DMS53 (cell line): ENCODE measurements around the gene WFIKKN1.

Experiments
- DNase-seq: peaks from one replicate; lab custom pipeline; 2025; lab: John Stamatoyannopoulos, UW

Gene WFIKKN1

DNA sequence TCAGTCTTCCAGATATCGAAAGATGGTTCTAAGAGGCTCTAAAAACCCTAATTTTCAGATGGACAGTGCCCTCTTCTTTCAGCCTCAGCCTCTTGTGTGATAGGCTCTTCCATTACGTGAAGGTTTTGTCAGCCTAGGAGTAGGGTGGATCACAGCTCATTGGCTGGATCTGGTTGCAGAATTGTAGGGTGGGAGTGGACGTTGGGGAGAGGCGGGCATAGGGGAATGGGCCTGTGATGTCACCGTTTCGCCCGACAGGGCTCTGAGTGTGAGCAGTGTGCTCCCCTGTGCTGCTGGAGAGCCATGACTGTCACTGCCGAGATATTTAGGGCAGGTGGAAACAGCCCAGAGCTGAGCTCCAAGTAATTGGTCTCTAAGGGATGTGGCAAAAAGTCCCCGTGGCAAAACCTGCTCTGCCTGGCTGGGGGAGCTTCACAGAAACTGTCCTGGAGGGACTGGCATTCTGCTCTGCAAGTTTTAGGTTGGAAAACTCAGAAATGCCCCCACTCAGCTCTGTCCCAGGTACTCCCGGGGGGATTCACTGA, 6.2 kb upstream of the WFIKKN1 start:
- no peak for DNase-seq

DNA sequence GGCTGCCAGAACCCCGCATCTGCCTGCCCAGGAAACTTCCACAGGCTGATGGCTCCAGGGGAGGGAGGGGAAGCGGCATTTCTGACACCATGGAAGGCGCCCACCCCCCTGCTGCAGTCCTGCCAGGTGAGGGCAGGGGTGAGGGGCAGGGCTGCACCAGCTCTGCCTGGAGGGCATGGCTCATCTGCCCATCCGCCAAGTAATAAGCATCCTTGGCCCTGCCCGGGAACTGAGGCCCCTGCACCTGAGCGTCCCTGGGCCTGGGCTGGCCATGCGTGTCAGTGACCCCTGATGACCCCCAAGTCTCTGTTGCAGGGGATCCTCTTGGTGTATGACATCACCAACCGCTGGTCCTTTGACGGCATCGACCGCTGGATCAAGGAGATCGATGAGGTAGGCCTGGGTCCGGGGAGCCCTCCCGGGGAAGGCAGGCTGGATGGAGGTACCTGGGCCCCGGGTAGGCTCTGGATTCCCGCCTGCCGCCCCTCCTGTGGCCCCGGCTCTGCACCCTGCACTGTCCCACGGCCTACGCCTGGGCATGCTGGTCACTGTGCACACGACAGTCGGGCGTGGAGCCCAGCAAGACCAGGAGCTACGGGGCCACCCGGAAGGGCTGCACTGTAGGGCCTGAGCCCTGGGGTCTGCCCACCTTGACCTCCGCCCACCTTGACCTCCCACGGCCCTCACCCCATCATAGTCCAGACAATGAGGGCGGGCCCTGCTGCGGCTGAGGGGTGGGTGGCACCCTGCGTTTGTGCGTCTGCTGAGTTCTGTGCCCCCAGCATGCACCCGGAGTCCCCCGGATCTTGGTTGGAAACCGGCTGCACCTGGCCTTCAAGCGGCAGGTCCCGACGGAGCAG, 5.4 kb upstream of the WFIKKN1 start:
- DNase-seq: no peak

GRCh38 chr16:625977-626765, 4.6 kb upstream of the WFIKKN1 start:
- no peak for DNase-seq

GRCh38 chr16:626787-627453, 3.9 kb upstream of the WFIKKN1 start:
- DNase-seq: peak; percentile 89

DNA sequence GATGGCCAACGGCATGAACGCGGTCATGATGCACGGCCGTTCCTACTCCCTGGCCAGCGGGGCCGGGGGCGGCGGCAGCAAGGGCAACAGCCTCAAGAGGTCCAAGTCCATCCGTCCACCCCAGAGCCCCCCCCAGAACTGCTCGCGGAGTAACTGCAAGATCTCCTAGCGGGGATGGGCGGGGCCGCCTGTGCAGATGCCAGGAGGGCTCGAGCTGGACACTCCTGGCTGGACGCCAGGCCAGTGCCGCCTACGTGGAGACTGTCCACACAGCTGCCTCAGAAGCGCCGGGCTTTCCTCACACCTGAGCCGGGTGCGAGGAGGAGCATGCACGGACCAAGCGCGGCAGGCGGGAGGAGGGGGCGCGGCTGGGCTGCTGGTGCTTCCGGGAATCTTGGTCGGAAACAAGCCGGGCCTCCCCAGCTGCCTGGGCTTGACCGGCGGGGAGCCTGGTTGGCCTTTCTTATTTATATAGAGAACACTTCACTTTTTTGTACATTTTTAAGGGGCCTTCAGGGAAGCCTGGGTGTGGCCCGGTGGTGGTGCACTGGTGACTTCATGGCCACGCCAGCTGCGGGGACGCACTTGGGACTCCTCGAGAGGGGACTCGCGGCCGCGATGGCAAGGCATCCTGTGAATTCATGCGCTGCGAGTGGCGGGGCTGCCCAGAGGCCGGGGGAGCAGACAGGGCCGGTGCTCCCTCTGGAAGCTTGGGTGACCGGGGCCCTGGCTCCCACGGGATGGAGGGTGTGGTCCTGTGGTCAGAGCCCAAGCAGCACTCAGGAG, 3.1 kb upstream of the WFIKKN1 start:
- peak; percentile 88 for DNase-seq

- DNase-seq: no peak
Observed at GRCh38 chr16:628321-629061, 2.3 kb upstream of the WFIKKN1 start.

GRCh38 chr16:629185-629832, 1.5 kb upstream of the WFIKKN1 start:
- no peak for DNase-seq

- DNase-seq: no peak
Observed at GRCh38 chr16:629833-630248, 944 bp upstream of the WFIKKN1 start.

GRCh38 chr16:630249-630814, 453 bp upstream of the WFIKKN1 start:
- no peak for DNase-seq

DNA sequence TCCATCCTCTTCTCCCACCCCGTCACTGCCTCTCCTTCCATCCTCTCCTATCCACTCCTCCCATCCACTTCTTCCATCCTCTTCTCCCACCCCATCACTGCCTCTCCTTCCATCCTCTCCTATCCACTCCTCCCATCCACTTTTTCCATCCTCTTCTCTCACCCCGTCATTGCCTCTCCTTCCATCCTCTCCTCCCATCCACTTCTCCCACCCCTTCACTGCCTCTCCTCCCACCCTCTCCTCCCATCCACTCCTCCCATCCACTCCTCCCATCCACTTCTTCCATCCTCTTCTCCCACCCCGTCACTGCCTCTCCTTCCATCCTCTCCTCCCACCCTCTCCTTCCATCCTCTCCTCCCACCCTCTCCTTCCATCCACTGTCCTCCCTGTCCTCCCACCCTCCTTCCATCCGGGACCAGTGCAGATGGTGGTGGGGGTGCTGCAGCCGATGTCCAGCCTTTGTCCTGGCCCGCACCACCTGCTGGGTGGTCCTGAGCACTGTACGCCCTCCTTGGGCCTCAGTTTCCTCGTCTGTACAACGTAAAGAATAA, 1.1 kb downstream of the WFIKKN1 start:
- no peak for DNase-seq

DNA sequence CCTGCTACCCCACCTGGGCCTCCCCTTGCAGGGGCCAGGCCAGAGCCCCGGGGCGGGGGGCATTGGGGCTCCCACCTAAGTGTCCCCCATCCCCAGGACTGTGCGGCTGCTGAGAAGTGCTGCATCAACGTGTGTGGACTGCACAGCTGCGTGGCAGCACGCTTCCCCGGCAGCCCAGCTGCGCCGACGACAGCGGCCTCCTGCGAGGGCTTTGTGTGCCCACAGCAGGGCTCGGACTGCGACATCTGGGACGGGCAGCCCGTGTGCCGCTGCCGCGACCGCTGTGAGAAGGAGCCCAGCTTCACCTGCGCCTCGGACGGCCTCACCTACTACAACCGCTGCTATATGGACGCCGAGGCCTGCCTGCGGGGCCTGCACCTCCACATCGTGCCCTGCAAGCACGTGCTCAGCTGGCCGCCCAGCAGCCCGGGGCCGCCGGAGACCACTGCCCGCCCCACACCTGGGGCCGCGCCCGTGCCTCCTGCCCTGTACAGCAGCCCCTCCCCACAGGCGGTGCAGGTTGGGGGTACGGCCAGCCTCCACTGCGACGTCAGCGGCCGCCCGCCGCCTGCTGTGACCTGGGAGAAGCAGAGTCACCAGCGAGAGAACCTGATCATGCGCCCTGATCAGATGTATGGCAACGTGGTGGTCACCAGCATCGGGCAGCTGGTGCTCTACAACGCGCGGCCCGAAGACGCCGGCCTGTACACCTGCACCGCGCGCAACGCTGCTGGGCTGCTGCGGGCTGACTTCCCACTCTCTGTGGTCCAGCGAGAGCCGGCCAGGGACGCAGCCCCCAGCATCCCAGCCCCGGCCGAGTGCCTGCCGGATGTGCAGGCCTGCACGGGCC, 1.9 kb downstream of the WFIKKN1 start:
- DNase-seq: no peak

GRCh38 chr16:633336-634050, 2.7 kb downstream of the WFIKKN1 start:
- no peak for DNase-seq

GRCh38 chr16:634051-634670, 3.4 kb downstream of the WFIKKN1 start:
- DNase-seq: no peak

- no peak for DNase-seq
Observed at GRCh38 chr16:634996-635395, 4.2 kb downstream of the WFIKKN1 start.

DNA sequence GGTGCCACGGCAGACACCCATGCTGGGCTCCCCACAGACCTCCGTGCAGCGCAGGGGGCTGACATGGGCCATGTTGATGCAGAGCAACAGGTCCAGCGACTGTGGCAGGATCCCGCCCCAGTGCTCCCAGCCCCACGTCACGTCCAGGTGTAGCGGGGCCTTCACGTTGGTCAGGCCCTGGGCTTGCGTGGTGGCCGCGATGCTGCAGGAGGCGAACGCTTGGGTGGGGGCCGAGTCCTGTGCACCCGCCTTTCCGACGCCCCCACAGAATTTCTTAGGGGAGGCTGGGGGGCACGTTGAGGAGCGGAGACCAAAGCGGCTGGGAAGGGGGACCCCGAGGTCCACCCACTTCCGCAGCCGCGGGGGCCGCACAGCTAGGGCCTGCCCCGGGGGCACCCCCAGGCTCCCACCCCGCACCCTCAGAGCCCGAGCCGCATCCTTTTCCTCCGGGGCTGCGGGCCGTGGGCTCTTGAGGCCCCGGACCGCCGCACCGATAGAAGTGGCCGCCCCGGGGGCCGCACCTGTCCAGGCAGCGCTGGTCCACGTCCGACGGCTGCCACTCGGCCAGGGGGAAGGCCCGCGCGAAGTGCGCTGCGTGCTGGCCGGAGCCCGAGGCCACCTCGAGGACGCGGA, 4.9 kb downstream of the WFIKKN1 start:
- DNase-seq: peak; percentile 64

GRCh38 chr16:636206-637080, 5.7 kb downstream of the WFIKKN1 start, which contains the start of gene METTL26:
METTL26 (minus strand) TSS chr16:636305; CDS start chr16:636290, 15 bp downstream.
- peak; percentile 97 for DNase-seq
